T-helper 1 cell treated with Interleukin-12 subunit alpha and Interleukin-12 subunit beta and Interleukin-4 antibody, amounts not matched to agents 30 μg/mL and 1 μg/mL, for 36 hours (primary cell): Measurements from ENCODE around the gene SPAG6.

Experiments used
- H3K27ac Mint-ChIP-seq: one replicate; pipeline ENCODE4 v1.8.0; 2021; ENCODE audit warnings: mild to moderate bottlenecking, mixed read lengths
- H3K27me3 Mint-ChIP-seq: one replicate; pipeline ENCODE4 v1.8.0; 2021; ENCODE audit warnings: low read depth, mixed read lengths
- H3K36me3 Mint-ChIP-seq: one replicate; pipeline ENCODE4 v1.8.0; 2021; ENCODE audit warnings: low read depth, mixed read lengths
- H3K4me1 Mint-ChIP-seq: one replicate; pipeline ENCODE4 v1.8.0; 2021; ENCODE audit warnings: low read depth, mixed read lengths
- H3K4me3 Mint-ChIP-seq: one replicate; pipeline ENCODE4 v1.8.0; 2021; ENCODE audit warnings: mild to moderate bottlenecking, moderate library complexity, mixed read lengths
- H3K9me3 Mint-ChIP-seq: one replicate; pipeline ENCODE4 v1.8.0; 2021; ENCODE audit warnings: mixed read lengths

SPAG6 gene

DNA sequence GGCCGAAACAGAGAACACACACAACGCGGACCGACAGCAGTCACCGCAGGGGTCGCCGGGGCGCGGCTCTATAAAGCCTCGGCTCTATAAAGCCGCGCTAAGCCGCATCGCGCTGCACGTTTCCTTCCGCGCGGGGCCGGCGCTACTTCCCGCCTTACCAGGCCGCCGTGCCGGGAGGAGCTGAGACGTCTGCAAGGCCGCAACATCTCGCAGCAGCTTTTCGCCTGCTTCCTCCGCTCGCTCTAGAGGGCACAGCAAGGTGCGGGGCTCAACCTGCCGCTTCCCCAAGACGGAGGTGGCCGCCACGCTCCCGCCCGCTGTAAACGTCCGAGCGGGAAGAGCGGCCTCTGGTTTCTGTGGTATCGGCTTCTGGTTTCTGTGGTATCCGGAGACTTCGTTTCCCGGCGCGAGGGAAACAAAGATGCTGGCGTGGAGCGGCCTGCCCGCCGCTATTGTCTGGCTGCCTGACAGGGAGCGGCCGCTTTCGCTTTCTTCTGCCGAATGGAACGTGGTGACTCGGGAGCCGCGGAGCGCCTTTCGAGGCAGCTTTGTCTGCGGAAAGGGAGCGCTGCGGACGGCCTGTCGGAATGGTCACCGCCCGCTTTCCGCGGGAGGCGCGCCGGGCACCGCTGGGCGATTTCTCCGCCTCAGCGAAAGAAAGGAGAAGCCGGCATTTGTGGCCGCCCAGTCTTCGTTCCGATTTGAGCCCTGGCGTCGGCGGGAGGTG is 91.8 kb downstream of the SPAG6 start:
- H3K27me3 Mint-ChIP-seq, result peaks cover 19% of the 10 kb centered on the region
- peak overlapping the region; percentile 96 for H3K27ac Mint-ChIP-seq
- no peaks in the 10 kb centered on the region for H3K9me3 Mint-ChIP-seq
- H3K36me3 Mint-ChIP-seq, result peaks cover 6% of the 10 kb centered on the region
- peak overlapping the region; percentile 92 for H3K4me3 Mint-ChIP-seq
- H3K4me1 Mint-ChIP-seq, result peaks cover 31% of the 10 kb centered on the region

DNA sequence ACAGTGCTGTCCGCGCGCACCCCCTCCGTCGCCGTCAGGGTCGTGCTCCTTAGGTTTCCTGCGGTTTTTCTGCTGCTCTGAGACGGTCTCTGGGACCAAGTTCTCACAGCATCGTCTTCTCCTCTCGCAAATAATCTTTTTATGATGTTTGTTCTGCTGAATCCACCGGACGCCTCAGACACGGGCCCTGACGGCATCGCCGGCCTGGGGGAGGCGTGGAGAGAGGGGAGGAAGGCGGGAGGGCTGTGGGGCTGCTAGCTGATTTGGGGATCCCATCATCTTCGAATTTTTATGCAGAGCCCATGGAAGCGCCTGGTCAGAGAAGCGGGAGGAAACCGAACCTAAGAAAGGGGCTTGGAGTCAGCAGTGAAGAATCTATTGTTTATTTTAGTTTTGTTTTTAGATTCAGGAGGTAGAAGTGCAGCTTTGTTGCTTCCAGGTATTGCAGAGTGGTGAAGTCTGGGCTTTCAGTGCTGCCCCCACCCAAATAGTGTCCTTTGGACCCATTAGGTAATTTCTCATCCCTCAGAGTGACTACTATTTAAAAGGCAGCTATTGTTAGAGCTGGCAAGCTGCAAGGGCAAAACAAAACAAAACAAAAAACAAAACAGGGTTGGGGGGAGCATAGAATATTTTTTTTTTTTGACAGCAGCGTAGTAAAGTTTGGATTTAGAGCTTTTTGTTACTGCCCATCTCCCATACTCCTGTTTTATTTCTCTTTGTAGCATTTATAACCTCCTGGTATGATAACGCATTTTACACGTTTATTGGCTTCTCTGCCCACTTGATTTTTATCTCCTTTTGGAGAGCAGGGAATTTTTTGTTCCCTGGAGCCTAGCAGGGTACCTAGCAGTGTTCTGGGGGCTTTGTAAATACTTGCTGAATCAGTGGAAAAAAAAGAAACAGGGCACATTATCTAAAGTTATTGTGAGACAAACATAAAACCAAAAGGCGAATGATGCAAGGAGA is 92.6 kb downstream of the SPAG6 start:
- Mint-ChIP-seq H3K4me3 (peak overlapping the region; percentile 92), H3K27me3 (peaks cover 27% of the 10 kb centered on the region), H3K4me1 (peaks cover 31% of the 10 kb centered on the region), H3K9me3 (no peaks in the 10 kb centered on the region), H3K36me3 (peaks cover 6% of the 10 kb centered on the region), H3K27ac (peak overlapping the region; percentile 96)

DNA sequence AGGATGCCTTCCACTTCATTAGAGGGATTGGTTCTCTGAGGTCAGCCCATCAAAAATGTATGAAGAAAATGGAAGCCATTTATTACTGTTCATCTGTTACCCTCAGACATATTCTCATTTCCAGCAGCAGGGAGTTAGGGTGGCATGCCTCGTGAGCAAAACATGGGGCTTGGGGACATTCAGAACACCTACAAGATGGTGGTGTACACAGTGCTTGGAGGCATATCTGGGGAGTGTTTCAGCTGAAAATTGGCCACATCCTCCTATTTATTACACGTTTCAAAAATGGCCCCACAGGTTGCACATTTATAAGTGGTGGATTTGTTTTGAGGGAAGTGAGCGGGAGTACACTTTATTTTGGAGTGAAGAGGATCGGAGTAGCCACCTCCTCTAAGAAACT is 93.4 kb downstream of the SPAG6 start:
- H3K27ac Mint-ChIP-seq, result peak overlapping the region; percentile 96
- H3K27me3 Mint-ChIP-seq, result peaks cover 27% of the 10 kb centered on the region
- H3K36me3 Mint-ChIP-seq, result peaks cover 6% of the 10 kb centered on the region
- peak overlapping the region; percentile 92 for H3K4me3 Mint-ChIP-seq
- no peaks in the 10 kb centered on the region for H3K9me3 Mint-ChIP-seq
- peaks cover 30% of the 10 kb centered on the region for H3K4me1 Mint-ChIP-seq

DNA sequence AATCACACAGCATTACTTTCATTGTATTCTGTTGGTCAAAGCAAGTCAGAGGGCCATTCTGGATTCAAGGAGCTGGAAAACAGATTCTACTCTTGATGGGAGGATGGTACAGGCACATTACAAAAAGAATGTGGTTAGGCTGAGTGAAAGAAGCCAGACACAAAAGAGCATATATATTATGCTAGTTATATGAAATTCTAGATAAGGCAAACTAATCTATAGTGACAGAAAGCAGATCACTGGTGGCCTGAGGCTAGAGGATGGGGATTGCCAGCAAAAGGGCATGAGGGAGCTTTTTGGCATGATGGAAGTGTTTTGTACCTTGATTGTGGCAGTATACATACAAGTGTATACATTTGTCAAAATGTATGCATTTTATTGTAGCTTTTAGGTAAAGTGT is 96.8 kb downstream of the SPAG6 start:
- H3K9me3 Mint-ChIP-seq, result no peaks in the 10 kb centered on the region
- H3K4me3 Mint-ChIP-seq, result no peak overlapping the region
- peaks cover 42% of the 10 kb centered on the region for H3K27me3 Mint-ChIP-seq
- peaks cover 6% of the 10 kb centered on the region for H3K36me3 Mint-ChIP-seq
- H3K4me1 Mint-ChIP-seq, result peaks cover 17% of the 10 kb centered on the region
- H3K27ac Mint-ChIP-seq, result no peak overlapping the region

DNA sequence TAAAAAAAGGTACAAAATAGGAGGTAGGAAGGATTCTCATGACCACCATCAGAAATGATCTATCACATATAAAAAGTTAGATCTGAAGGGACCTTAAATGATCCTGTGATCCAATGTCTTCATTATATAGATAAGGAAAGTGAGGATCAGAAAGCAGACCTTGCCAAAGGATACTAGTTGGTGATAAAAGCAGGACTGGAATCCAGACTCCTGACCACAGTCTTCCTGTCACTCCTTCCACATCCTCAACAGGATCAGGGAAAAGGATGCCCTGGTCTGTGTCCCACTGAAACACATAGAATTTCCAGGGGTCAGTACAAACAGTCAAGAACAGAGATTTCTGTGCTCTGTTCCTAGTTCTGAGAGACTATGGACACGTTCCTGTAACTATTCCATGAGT is 97.2 kb downstream of the SPAG6 start:
- H3K27me3 Mint-ChIP-seq, result peaks cover 42% of the 10 kb centered on the region
- peaks cover 6% of the 10 kb centered on the region for H3K36me3 Mint-ChIP-seq
- no peak overlapping the region for H3K27ac Mint-ChIP-seq
- no peak overlapping the region for H3K4me3 Mint-ChIP-seq
- no peaks in the 10 kb centered on the region for H3K9me3 Mint-ChIP-seq
- H3K4me1 Mint-ChIP-seq, result peaks cover 17% of the 10 kb centered on the region

DNA sequence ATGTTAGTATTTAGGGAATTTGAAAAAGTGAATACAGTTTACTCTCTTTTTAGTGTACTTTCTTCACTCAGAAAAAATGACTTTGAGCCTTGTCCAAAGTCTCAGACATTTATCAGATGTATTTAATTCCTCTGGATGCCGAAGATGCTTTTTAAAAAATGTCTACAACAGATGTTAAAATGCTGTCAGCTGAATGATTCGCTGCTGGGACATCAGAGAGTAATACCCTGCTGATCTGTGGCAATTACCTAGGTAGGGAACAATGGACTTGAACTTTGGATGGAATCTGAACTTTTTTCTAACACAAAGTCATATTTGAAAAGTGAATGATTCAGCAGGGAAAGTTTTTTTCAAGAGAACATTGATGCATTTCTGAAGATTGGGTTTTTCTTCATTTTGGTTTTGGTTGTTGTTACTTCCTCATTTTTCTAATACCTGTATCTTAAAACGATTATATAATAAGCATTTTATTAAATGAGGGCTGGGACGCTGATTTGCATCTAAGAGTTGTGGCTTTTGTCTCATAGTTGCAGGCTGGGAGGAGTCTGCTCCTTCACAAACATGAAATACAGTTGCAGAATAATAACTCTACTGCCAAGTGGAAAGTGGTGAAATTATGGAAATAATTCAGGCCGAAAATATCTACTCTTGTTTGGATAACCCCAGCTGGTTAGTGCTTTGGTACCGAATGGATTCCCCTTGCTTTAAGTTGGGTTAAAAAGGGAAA is 98.0 kb downstream of the SPAG6 start:
- peaks cover 6% of the 10 kb centered on the region for H3K36me3 Mint-ChIP-seq
- no peak overlapping the region for H3K27ac Mint-ChIP-seq
- no peaks in the 10 kb centered on the region for H3K9me3 Mint-ChIP-seq
- H3K27me3 Mint-ChIP-seq, result peaks cover 47% of the 10 kb centered on the region
- H3K4me1 Mint-ChIP-seq, result peaks cover 12% of the 10 kb centered on the region
- H3K4me3 Mint-ChIP-seq, result no peak overlapping the region

DNA sequence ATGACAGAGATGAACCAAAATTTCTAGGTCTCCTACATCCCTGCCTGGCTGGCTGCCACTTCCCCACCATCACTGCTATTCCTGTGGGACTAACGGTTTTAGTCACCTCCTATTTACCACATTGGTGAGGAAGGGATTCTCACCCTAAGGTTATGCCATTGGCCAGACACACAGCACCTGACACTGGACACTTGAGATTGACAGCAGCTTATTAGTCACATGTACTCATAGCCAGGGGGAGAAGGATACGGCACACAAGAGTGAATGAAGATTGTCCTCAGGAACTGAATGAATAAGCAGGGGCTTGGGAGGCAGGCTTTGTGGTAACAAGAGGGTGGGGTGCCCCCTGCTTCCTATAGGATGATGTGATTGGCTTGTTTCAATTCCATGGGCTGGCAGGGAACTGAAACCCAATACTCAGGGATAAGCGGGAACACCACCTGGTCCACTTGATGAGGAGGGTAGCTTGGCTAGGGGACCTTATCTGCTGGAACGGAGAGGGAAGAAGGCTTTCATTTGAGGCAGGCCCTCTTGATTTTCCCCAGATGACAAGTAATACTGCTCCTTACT is 99.0 kb downstream of the SPAG6 start:
- H3K27ac Mint-ChIP-seq, result no peak overlapping the region
- peaks cover 4% of the 10 kb centered on the region for H3K4me1 Mint-ChIP-seq
- H3K9me3 Mint-ChIP-seq, result no peaks in the 10 kb centered on the region
- peaks cover 57% of the 10 kb centered on the region for H3K27me3 Mint-ChIP-seq
- peaks cover 3% of the 10 kb centered on the region for H3K36me3 Mint-ChIP-seq
- no peak overlapping the region for H3K4me3 Mint-ChIP-seq

DNA sequence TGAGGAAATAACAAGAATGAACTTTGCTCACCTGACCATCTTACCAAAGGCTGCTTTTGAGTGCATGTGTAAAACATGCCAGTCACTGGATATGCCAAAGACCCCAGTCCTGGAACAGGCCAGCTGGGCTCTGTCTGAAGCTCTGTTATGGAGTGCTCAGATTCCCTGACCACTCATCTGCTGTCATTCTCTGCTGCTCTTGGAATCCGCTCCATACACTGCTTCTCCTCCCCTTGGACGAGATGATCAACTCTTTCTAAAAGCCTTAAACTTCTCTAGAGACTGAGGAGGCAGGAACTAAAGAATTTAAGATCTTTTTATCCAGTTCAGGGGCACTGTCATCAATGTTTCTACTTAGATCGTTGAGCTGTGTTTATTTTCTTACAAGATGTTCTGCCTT is 100.2 kb downstream of the SPAG6 start:
- H3K4me3 Mint-ChIP-seq, result no peak overlapping the region
- no peaks in the 10 kb centered on the region for H3K9me3 Mint-ChIP-seq
- no peak overlapping the region for H3K27ac Mint-ChIP-seq
- peaks cover 55% of the 10 kb centered on the region for H3K27me3 Mint-ChIP-seq
- H3K36me3 Mint-ChIP-seq, result no peaks in the 10 kb centered on the region
- H3K4me1 Mint-ChIP-seq, result no peaks in the 10 kb centered on the region

DNA sequence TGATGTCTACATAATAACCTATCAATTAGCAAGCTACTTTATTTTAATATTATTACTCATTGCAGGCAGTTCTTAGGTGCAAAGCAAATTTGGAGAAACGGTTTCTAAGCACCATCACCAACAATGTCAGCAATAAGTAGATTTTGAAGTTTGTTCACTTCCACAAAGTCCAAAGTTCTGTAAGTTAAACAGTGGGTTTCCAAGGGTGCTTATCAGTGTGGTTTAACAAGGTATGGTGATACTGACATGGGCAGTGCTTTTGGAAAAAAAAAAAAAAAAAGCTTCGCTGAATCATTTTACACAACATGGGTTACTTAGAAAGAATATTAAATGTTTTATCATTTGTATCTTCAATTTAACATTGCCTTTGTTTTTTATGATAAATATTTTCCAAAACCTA is 101.8 kb downstream of the SPAG6 start:
- Mint-ChIP-seq H3K36me3 (no peaks in the 10 kb centered on the region), H3K9me3 (peaks cover 4% of the 10 kb centered on the region), H3K4me3 (no peak overlapping the region), H3K27ac (no peak overlapping the region), H3K27me3 (peaks cover 43% of the 10 kb centered on the region), H3K4me1 (no peaks in the 10 kb centered on the region)

DNA sequence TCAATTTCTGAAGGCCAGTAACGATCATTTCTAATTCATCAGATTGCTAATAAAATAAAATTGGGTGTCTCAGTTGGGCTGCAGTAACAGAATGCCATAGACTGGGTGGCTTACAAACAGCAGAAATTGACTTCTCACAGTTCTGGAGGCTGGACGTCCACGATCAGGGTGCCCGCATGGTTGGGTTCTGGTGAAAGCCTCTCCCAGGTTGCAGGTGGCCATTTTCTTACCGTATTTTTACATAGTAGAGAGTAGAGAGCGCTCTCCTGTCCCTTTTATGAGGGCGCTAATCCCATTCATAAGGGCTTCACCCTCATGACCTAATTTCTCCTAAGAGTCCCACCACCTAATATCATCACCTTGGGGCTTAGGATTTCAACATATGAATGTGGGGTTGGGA is 106.0 kb downstream of the SPAG6 start:
- H3K4me1 Mint-ChIP-seq, result peaks cover 9% of the 10 kb centered on the region
- H3K9me3 Mint-ChIP-seq, result peaks cover 4% of the 10 kb centered on the region
- no peaks in the 10 kb centered on the region for H3K36me3 Mint-ChIP-seq
- H3K4me3 Mint-ChIP-seq, result no peak overlapping the region
- H3K27me3 Mint-ChIP-seq, result peaks cover 22% of the 10 kb centered on the region
- no peak overlapping the region for H3K27ac Mint-ChIP-seq

DNA sequence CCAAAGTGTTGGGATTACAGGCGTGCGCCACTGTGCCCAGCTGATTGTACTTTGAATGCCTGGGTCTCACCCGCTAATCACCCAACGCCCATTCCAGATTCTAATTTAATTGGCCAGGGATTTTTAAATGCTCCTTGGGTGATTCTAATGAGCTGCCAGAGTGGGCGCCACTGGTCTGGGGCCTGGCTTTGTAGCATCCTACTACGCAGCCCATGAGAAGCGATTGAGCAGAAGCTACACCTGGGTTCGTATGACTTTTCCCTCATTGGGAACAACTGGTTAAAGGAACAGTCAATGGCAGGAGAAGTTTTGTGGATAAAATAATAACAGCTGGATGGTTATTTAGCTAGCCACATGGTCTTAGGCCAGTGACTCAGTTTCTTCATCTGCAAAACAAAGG is 108.0 kb downstream of the SPAG6 start:
- Mint-ChIP-seq H3K27ac (no peak overlapping the region), H3K4me1 (peaks cover 9% of the 10 kb centered on the region), H3K9me3 (peaks cover 4% of the 10 kb centered on the region), H3K36me3 (no peaks in the 10 kb centered on the region), H3K4me3 (no peak overlapping the region), H3K27me3 (peaks cover 15% of the 10 kb centered on the region)

DNA sequence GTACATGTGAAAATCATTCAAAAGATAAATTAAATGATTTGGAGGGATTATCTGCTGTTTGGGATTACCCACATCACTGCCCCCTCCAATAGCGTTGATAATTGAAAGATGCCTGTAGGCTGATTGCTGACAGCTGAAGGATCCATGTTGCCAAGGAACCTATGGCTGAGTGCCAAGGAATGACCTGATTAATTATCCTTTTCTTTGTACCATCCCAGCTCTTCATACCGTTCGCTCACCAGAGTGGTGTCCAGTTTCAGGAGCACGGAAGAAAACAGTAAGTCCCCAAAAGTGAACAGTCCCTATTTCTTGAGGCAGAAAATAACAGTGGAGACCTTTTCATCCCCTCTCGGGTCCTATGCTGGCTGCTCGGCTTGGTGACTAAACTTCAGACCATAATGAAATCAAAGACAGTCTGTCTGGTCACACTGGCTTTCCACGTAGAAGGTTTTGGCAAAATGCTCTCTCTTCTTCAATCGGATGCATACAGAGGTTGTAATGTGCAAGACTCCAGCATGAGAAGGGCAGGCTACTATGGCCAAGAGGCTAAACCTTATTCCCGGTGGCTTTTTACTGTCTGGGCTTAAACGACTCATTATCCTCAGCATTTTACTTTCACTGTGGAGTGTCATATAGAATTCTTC is 108.8 kb downstream of the SPAG6 start:
- Mint-ChIP-seq H3K27me3 (peaks cover 8% of the 10 kb centered on the region), H3K4me1 (peaks cover 9% of the 10 kb centered on the region), H3K9me3 (peaks cover 4% of the 10 kb centered on the region), H3K4me3 (no peak overlapping the region), H3K27ac (no peak overlapping the region), H3K36me3 (no peaks in the 10 kb centered on the region)

DNA sequence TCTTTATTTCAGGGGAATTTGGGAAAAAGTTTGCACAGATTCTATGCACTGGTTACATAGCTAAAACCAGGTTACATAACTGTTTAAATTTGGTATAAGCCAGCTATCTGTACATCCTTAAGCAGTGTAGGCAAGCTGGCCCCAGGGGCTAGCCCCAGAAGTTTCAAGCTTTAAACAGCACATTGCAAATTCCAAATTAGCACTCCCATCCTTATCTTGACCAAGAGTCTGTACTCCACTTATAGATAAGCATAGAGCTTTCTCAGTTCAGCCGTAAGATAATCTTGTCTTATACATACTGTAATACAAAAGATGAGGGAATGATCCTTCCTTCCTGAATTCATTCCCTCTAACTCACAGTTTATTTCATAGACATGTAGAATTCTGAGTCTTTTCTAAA is 109.3 kb downstream of the SPAG6 start:
- Mint-ChIP-seq H3K27ac (no peak overlapping the region), H3K4me1 (peaks cover 14% of the 10 kb centered on the region), H3K36me3 (no peaks in the 10 kb centered on the region), H3K9me3 (peaks cover 4% of the 10 kb centered on the region), H3K27me3 (peaks cover 5% of the 10 kb centered on the region), H3K4me3 (no peak overlapping the region)
